H1 (cell line): Measurements from ENCODE around the gene PTPRD. TPM values are rescaled to one million over a fixed set of nuclear protein-coding genes. Genes with fewer than 3 reads are reported as not detected.

Experiments
- CTCF ChIA-PET: fragments of 300-600 bp; sonication (Branson Sonifier 250); formaldehyde crosslinking; loops from one replicate; lab custom pipeline; 2021; ENCODE audit not compliant: partially characterized antibody; lab: Charles Lee
- POLR2A ChIA-PET: fragments of 300-600 bp; sonication (Branson Sonifier 250); formaldehyde crosslinking; loops from one replicate; lab custom pipeline; 2021; ENCODE audit warnings: inconsistent platforms; ENCODE audit not compliant: partially characterized antibody; lab: Charles Lee
- DNase-seq, 2 experiments: peaks; one replicate each; pipeline versions ENCODE4 v3.0.0 to v3.0.0-alpha.2; 2010 to 2022; ENCODE audit warnings: low spot score in 2 of 2, low read depth in 1 of 2, mixed read lengths in 1 of 2
- FAIRE-seq: peaks from 2 replicates; lab custom pipeline; 2011; peaks lifted over from hg19 to GRCh38; lab: Jason Lieb, UNC
- H2AFZ ChIP-seq: 2 replicates; pipeline ENCODE4 v1.8.1; 2012; ENCODE audit warnings: low read length, inconsistent platforms
- H2AK5ac ChIP-seq: 2 replicates; pipeline ENCODE4 v1.6.1; 2013; ENCODE audit warnings: low read depth, low read length
- H2BK120ac ChIP-seq: replicated peaks from 2 replicates; pipeline ENCODE3; 2013; ENCODE audit warnings: low read depth, low read length, inconsistent platforms
- H2BK12ac ChIP-seq: 2 replicates; pipeline ENCODE4 v1.6.1; 2013; ENCODE audit warnings: low read depth, low read length
- H2BK15ac ChIP-seq: 2 replicates; pipeline ENCODE4 v1.6.1; 2013; ENCODE audit warnings: low read length
- H2BK20ac ChIP-seq: 2 replicates; pipeline ENCODE4 v1.6.1; 2013; ENCODE audit warnings: low read length
- H2BK5ac ChIP-seq: 2 replicates; pipeline ENCODE4 v1.6.1; 2013; ENCODE audit warnings: low read depth, low read length
- H3K14ac ChIP-seq: 2 replicates; pipeline ENCODE4 v1.6.1; 2013; ENCODE audit warnings: inconsistent platforms; ENCODE audit not compliant: insufficient read length
- H3K18ac ChIP-seq: 2 replicates; pipeline ENCODE4 v1.6.1; 2013; ENCODE audit warnings: low read length; ENCODE audit errors: extremely low read depth
- H3K23ac ChIP-seq: 2 replicates; pipeline ENCODE4 v1.6.1; 2013; ENCODE audit warnings: inconsistent platforms; ENCODE audit not compliant: insufficient read length
- H3K23me2 ChIP-seq: 2 replicates; pipeline ENCODE4 v1.6.1; 2013; ENCODE audit warnings: low read depth, low read length
- H3K27ac ChIP-seq: 2 replicates; pipeline ENCODE4 v1.6.1; 2011; ENCODE audit warnings: low read depth, low read length, inconsistent platforms
- H3K27me3 ChIP-seq, 4 experiments: replicated peaks in 1 of 4; 1 replicate in 1 of 4; 2 replicates in 3 of 4; pipeline versions ENCODE4 v1.6.1 to v1.8.1; 2011 to 2013; ENCODE audit warnings: low read length in 3 of 4, mild to moderate bottlenecking in 3 of 4, inconsistent platforms in 2 of 4, mixed read lengths in 2 of 4, moderate library complexity in 1 of 4; ENCODE audit not compliant: control insufficient read depth in 3 of 4, insufficient read depth in 3 of 4; ENCODE audit errors: extremely low read depth in 1 of 4
- H3K36me3 ChIP-seq, 4 experiments: 2 replicates each; pipeline versions ENCODE4 v1.6.1 to v1.8.1; 2011 to 2013; ENCODE audit warnings: mild to moderate bottlenecking in 4 of 4, low read length in 3 of 4, moderate library complexity in 2 of 4, control low read depth in 1 of 4, inconsistent platforms in 1 of 4; ENCODE audit not compliant: insufficient read depth in 4 of 4, control insufficient read depth in 2 of 4
- H3K4ac ChIP-seq: replicated peaks from 2 replicates; pipeline ENCODE3; 2013; ENCODE audit warnings: low read length, low read depth, mixed read lengths, inconsistent platforms; ENCODE audit not compliant: insufficient read length
- H3K4me1 ChIP-seq, 4 experiments: replicated peaks in 1 of 4; 1 replicate in 1 of 4; 2 replicates in 3 of 4; pipeline versions ENCODE4 v1.6.1 to v1.8.1; 2011 to 2013; ENCODE audit warnings: low read length in 3 of 4, inconsistent platforms in 2 of 4, mixed read lengths in 1 of 4; ENCODE audit not compliant: insufficient read depth in 4 of 4, control insufficient read depth in 3 of 4
- H3K4me2 ChIP-seq, 2 experiments: 2 replicates each; pipeline versions ENCODE4 v1.6.1 to v1.8.1; 2011 to 2013; ENCODE audit warnings: low read depth in 2 of 2, low read length in 2 of 2, control low read depth in 1 of 2, inconsistent platforms in 1 of 2, mild to moderate bottlenecking in 1 of 2; ENCODE audit not compliant: insufficient read depth in 1 of 2
- H3K4me3 ChIP-seq, 4 experiments: fragments of 200-600, 300-600 bp in 1 of 4; sonication (generic), shearing (Covaris generic), sonication (Bioruptor Twin) in 1 of 4; 2 replicates each; pipeline versions ENCODE4 v1.5.1 to v1.8.1; 2011 to 2016; ENCODE audit warnings: low read length in 4 of 4, low read depth in 3 of 4, control low read depth in 2 of 4, inconsistent platforms in 2 of 4, mild to moderate bottlenecking in 2 of 4, mixed read lengths in 1 of 4, moderate library complexity in 1 of 4; ENCODE audit not compliant: insufficient read depth in 2 of 4; ENCODE audit errors: extremely low read depth in 1 of 4
- H3K56ac ChIP-seq: replicated peaks from 2 replicates; pipeline ENCODE3; 2013; ENCODE audit warnings: low read depth, mild to moderate bottlenecking, mixed read lengths, low read length, inconsistent platforms; ENCODE audit not compliant: insufficient read length
- H3K79me1 ChIP-seq: 2 replicates; pipeline ENCODE4 v1.6.1; 2013; ENCODE audit warnings: low read depth, low read length, control low read depth
- H3K79me2 ChIP-seq, 2 experiments: 2 replicates each; pipeline versions ENCODE4 v1.6.1 to v1.8.1; 2012 to 2013; ENCODE audit warnings: low read length in 2 of 2, mild to moderate bottlenecking in 2 of 2, inconsistent platforms in 1 of 2; ENCODE audit not compliant: insufficient read depth in 2 of 2, control insufficient read depth in 1 of 2
- H3K9ac ChIP-seq, 4 experiments: replicated peaks in 1 of 4; 1 replicate in 1 of 4; 2 replicates in 3 of 4; pipeline versions ENCODE4 v1.6.1 to v1.8.1; 2011 to 2013; ENCODE audit warnings: low read depth in 3 of 4, low read length in 3 of 4, control low read depth in 2 of 4, mild to moderate bottlenecking in 2 of 4, moderate library complexity in 2 of 4, inconsistent platforms in 1 of 4; ENCODE audit errors: extremely low read depth in 1 of 4
- H3K9me3 ChIP-seq, 2 experiments: 2 replicates each; pipeline versions ENCODE4 v1.6.1 to v1.8.1; 2012 to 2013; ENCODE audit warnings: mild to moderate bottlenecking in 2 of 2, moderate library complexity in 2 of 2, control low read depth in 1 of 2, inconsistent platforms in 1 of 2, low read depth in 1 of 2, low read length in 1 of 2, mixed read lengths in 1 of 2; ENCODE audit not compliant: insufficient read depth in 2 of 2
- H4K20me1 ChIP-seq, 2 experiments: replicated peaks in 1 of 2; 2 replicates each; pipeline versions ENCODE3 to v1.8.1; 2011 to 2013; ENCODE audit warnings: inconsistent platforms in 2 of 2, low read length in 2 of 2, mild to moderate bottlenecking in 1 of 2; ENCODE audit not compliant: insufficient read depth in 2 of 2, control insufficient read depth in 1 of 2
- H4K5ac ChIP-seq: 2 replicates; pipeline ENCODE4 v1.6.1; 2013; ENCODE audit warnings: low read length, low read depth, mixed read lengths, inconsistent platforms; ENCODE audit not compliant: insufficient read length
- H4K8ac ChIP-seq: 2 replicates; pipeline ENCODE4 v1.8.0; 2013; ENCODE audit warnings: mild to moderate bottlenecking, moderate library complexity, low read length, inconsistent platforms; ENCODE audit not compliant: insufficient read depth; ENCODE audit errors: extremely low read depth
- H4K91ac ChIP-seq: replicated peaks from 2 replicates; pipeline ENCODE3; 2013; ENCODE audit warnings: low read length, mixed read lengths, inconsistent platforms; ENCODE audit not compliant: insufficient read length
- BACH1 ChIP-seq: IDR thresholded peaks from 2 replicates; pipeline ENCODE4 v1.6.1; 2012; ENCODE audit warnings: low read length, improper control_type of control experiment
- CHD1 ChIP-seq: IDR thresholded peaks from 2 replicates; pipeline ENCODE4 v1.6.1; 2012; ENCODE audit warnings: low read depth, low read length, improper control_type of control experiment
- GTF2F1 ChIP-seq: IDR thresholded peaks from 2 replicates; pipeline ENCODE4 v1.6.1; 2012; ENCODE audit warnings: low read depth, low read length, improper control_type of control experiment, borderline replicate concordance
- JUN ChIP-seq: IDR thresholded peaks from 2 replicates; pipeline ENCODE4 v1.6.1; 2011; ENCODE audit warnings: low read depth, mild to moderate bottlenecking, improper control_type of control experiment, low read length
- POLR2A ChIP-seq, 2 experiments: IDR thresholded peaks; 1 replicate in 1 of 2; 2 replicates in 1 of 2; pipeline ENCODE4 v1.6.1; 2011; ENCODE audit warnings: low read depth in 2 of 2, low read length in 2 of 2, mild to moderate bottlenecking in 2 of 2; ENCODE audit errors: control extremely low read depth in 1 of 2
- RBBP5 ChIP-seq: IDR thresholded peaks from 2 replicates; pipeline ENCODE4 v1.7.1; 2012; ENCODE audit warnings: low read depth, mild to moderate bottlenecking, inconsistent platforms, low read length, moderate library complexity, borderline replicate concordance
- SIRT6 ChIP-seq: IDR thresholded peaks from one replicate; pipeline ENCODE4 v1.7.1; 2012; ENCODE audit warnings: low read length, inconsistent platforms
- WGBS, 2 experiments: shearing (Covaris generic) in 1 of 2; methylation state at CpG; one replicate each; pipeline versions ENCODE4 v1.1.6 to v1.1.7; 2013 to 2015; ENCODE audit warnings: low lambda C conversion rate in 2 of 2, mixed read lengths in 2 of 2, inconsistent platforms in 1 of 2, low coverage in 1 of 2, missing lambda C conversion rate in 1 of 2; ENCODE audit not compliant: insufficient replicate concordance in 2 of 2, insufficient coverage in 1 of 2, insufficient read length in 1 of 2; ENCODE audit errors: extremely low coverage in 1 of 2, missing lambda C conversion rate in 1 of 2; 5-methylcytosine and 5-hydroxymethylcytosine counted together
- polyA plus RNA-seq, 7 experiments: library from polyadenylated mRNA; depleted of rRNA in 3 of 7; stranded (reverse) in 5 of 7; unstranded in 2 of 7; fragments of >200 nt in 5 of 7; fragments of 200-250 nt in 2 of 7; gene quantifications; 1 replicate in 5 of 7; 2 replicates in 1 of 7; 4 replicates in 1 of 7; pipeline versions ENCODE4 v1.2.1 to v1.2.3, GENCODE V29; 2011 to 2013; ENCODE audit warnings: missing spikeins in 2 of 7, mixed read lengths in 2 of 7
- total RNA-seq: library from RNA; stranded (reverse); fragmentation: NEBNext Ultra II Directional; extraction: Animal tissue kit (Norgen Biotek cat#: 25700); gene quantifications from 2 replicates; pipeline ENCODE4 v1.2.1, GENCODE V29; 2021

The PTPRD gene
- total and polyA plus RNA-seq, 2 of the 8 experiments (the other 6 are each of a cell fraction or from before 2014, with no cell fraction given): 17.2 to 77.0 TPM

- Histone ChIP-seq H3K18ac (no peak overlapping the region), H3K79me2 (no peaks in the 10 kb centered on the region), H3K14ac (no peak overlapping the region), H3K4ac (no peak overlapping the region), H2BK15ac (no peak overlapping the region), H2AK5ac (no peak overlapping the region), H4K91ac (no peak overlapping the region), H3K36me3 (no peaks in the 10 kb centered on the region), H3K56ac (no peak overlapping the region), H4K20me1 (no peaks in the 10 kb centered on the region), H3K27ac (no peak overlapping the region), H3K23ac (no peak overlapping the region), H2BK120ac (no peak overlapping the region), H2BK5ac (no peak overlapping the region), H3K27me3 (no peaks in the 10 kb centered on the region), H4K5ac (no peak overlapping the region), H3K4me2 (no peak overlapping the region), H3K4me3 (no peak overlapping the region), H2BK12ac (no peak overlapping the region), H3K9me3 (no peaks in the 10 kb centered on the region), H3K4me1 (no peaks in the 10 kb centered on the region), H3K79me1 (no peaks in the 10 kb centered on the region)
- ChIA-PET CTCF (interaction anchor here (0.6 to 2.4 kb wide), 4 partner anchors 9 to 282 kb away, joined by 3 to 13 read pairs (median 4); no protein-coding TSS in a partner anchor), POLR2A (no interaction called here)
- no peak for DNase-seq
- WGBS, 2 experiments: 96% methylated on average over 2 of the region's 2 CpGs; no CpG with 5 or more reads in 1 of the 2 experiments
- no peak for FAIRE-seq
- TF ChIP-seq BACH1: no peak
- TF ChIP-seq SIRT6: no peak
- no peak for TF ChIP-seq JUN
- no peak for TF ChIP-seq RBBP5
- TF ChIP-seq CHD1: no peak
- TF ChIP-seq GTF2F1: no peak
- no peak for TF ChIP-seq POLR2A (IDR thresholded peaks at IDR 0.05; ENCODE audit: control extremely low read depth in 1 of 2, low read depth in 2 of 2, low read length in 2 of 2)
- TF ChIP-seq, all 59 proteins: peak for 0
- Histone ChIP-seq H2AFZ (no peak overlapping the region), H3K9ac (no peak overlapping the region), H3K23me2 (no peaks in the 10 kb centered on the region), H4K8ac (no peak overlapping the region), H2BK20ac (no peak overlapping the region)
Measured at GRCh38 chr9:9614607-9615006, 998.2 kb downstream of the PTPRD start.
